AG09309 (cell line): ENCODE results near the gene ADPRHL1.

ENCODE experiments used
- DNase-seq: peaks from one replicate; pipeline ENCODE4 v3.0.0-alpha.2; 2010; ENCODE audit warnings: low read depth
- H3K4me3 ChIP-seq: 2 replicates; pipeline ENCODE4 v1.5.1; 2011; ENCODE audit warnings: mild to moderate bottlenecking, low read depth, low read length, moderate library complexity; ENCODE audit not compliant: control insufficient read depth
- CTCF ChIP-seq: IDR thresholded peaks from 2 replicates; pipeline ENCODE4 v1.5.1; 2011; ENCODE audit warnings: mild to moderate bottlenecking, low read depth, low read length, inconsistent platforms; ENCODE audit not compliant: insufficient read depth, control insufficient read depth; ENCODE audit errors: missing control alignments

Gene ADPRHL1

GRCh38 chr13:113412440-113412839 lies 40.8 kb downstream of the ADPRHL1 start:
- no peak for TF ChIP-seq CTCF
- no peak overlapping the region for H3K4me3 ChIP-seq
- DNase-seq: no peak

DNA sequence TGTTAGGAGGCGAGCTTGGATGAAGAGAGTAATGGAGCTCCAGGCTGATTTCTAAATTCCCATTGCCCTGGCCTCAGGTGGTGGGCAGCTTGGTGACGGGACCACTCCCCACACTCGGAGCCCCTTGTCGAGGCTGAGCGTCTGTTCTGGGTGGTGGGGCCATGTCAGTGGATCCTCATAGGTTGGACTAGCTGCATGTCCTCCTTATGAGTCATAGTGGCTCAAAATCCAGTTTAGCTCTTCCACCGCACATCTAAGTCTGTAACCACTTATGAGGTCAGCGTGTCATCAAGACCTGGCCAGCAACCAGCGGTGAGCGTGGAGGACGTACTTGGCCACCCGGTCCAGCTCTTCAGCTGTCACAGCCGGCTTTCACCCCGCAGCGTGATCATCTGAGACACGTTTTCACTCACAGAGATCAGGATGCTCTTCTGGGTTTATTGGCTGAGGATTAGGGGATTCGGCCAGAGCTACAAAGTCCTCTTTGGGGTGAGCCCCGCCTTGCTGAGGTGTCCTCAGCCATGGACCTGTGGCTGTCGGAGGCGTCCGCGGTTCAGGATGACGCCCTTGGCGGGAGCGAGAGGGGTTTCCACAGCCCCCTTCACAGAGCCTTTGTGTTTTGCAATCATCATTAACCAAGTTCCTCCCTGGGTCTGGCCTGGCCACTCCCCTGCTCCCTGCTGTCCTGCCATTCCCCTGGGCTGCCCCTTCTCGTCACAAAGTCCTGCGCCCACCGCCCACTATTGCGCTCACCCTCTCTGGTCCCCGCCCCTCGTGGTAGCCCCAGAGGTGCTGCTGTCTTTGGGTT lies 41.9 kb downstream of the ADPRHL1 start:
- TF ChIP-seq CTCF: no peak
- peak overlapping the region; percentile 17 for H3K4me3 ChIP-seq
- DNase-seq: peak; percentile 91

DNA sequence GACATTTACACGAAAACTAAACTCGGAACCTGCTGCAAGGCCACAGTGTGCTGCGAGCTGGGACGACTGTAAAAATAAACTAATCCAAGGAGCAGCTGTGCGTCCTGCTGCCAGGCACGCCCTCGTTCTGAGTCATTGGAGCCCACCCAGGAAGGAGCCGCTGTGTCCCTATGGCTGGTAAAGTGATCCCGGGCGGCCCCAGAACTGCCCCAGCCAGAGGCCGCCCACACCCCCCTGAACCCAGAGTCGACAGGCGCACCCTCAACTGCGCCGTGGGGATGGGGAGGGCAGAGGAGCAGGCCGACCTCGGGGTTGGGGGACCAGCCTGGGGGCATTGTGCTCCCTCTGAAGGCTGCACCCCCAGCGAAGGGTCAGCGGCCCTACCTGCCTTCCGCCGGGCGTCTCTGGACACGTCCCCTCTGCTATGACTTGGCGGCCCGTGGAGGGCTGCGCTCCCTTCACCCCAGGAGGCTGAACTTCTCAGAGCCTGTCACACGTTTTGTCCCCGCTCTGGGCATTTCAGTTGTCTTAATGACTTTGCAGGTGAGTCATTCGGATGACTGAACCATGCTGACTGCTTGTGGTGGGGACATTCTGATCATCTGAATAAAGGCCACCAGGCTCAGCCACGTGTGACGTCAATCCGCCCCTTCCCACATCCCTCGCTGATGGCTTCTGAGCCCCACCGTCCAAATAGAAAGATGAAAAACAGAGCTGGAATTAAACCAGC lies 42.7 kb downstream of the ADPRHL1 start:
- TF ChIP-seq CTCF: no peak
- peak overlapping the region; percentile 17 for H3K4me3 ChIP-seq
- DNase-seq: peak; percentile 45

- no peak overlapping the region for H3K4me3 ChIP-seq
- no peak for TF ChIP-seq CTCF
- DNase-seq: no peak
Observed at GRCh38 chr13:113408562-113408961, 44.7 kb downstream of the ADPRHL1 start.

GRCh38 chr13:113407531-113408393 lies 45.5 kb downstream of the ADPRHL1 start:
- TF ChIP-seq CTCF: no peak
- H3K4me3 ChIP-seq: no peak overlapping the region

DNA sequence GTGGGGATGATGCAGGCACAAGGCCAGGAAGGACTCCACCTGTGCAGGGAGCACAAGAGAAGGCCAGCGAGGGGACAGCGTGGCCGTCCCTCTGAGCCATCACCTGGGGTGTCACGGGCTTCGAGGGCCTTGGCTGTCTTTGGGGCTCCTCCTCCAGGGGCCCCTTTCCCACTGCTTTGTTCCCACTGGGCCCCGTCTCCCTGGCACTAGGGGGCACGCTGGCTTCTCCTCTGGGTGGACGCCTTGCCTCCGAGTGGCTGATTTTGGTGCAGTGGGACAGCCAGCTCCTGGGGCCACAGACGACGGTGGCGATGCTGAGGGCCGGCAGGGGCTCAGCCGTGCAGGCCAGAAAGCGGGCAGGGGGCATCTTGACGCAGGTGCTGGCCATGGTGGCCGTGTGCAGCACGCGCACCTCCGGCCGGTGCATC lies 46.2 kb downstream of the ADPRHL1 start:
- no peak for TF ChIP-seq CTCF
- DNase-seq: no peak
- H3K4me3 ChIP-seq: no peak overlapping the region

More at GRCh38 chr13:113407531-113408393, 45.5 kb downstream of the ADPRHL1 start:
- DNase-seq: no peak
